Stomach (tissue), 4 donors: Measurements from ENCODE around the gene SLC38A11.

Experiments
- EP300 ChIP-seq: sonication (generic); formaldehyde crosslinking; IDR thresholded peaks from one replicate; pipeline ENCODE4 v1.6.1; 2017; ENCODE audit warnings: antibody characterized with exemption
- POLR2A ChIP-seq, 4 donors: fragments of 450-650 bp; IDR thresholded peaks; one replicate each; pipeline ENCODE4 v1.6.1; 2016; ENCODE audit warnings: antibody characterized with exemption in 4 of 4, control low read depth in 2 of 4, mild to moderate bottlenecking in 1 of 4, moderate library complexity in 1 of 4
- POLR2AphosphoS5 ChIP-seq, 3 donors: sonication (generic); formaldehyde crosslinking; IDR thresholded peaks; one replicate each; pipeline ENCODE4 v1.6.1; 2016; ENCODE audit warnings: antibody characterized with exemption in 3 of 3
- TF ChIP-seq, protein P1 (sequence below), 7 experiments: fragments of 450-650 bp in 4 of 7; fragments of 200-600 bp in 3 of 7; sonication (generic) in 3 of 7; IDR thresholded peaks; one replicate each; pipeline ENCODE4 v1.5.1; 2016 to 2019; ENCODE audit warnings: antibody characterized with exemption in 7 of 7, control low read depth in 2 of 7, mild to moderate bottlenecking in 1 of 7

DNA sequence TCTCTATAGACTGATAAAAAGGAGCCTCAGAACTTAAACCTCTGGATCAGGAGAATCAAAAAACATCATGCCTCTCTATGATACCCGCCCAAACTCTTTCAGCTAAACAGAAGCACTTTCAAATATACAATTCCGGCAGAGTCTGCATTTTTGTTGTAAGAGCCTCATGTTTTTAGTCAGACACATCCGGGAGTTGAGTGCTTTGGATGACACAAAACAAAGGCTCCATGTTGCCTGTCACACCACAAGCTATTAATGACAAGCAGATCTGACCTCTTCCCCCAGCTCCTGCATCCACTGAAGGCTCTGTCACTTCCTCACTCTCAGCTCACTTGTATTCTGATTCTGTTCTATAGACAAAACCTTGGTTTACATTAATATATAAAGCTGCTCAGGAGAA is 33.2 kb downstream of the SLC38A11 start:
- TF ChIP-seq, protein P1, sequence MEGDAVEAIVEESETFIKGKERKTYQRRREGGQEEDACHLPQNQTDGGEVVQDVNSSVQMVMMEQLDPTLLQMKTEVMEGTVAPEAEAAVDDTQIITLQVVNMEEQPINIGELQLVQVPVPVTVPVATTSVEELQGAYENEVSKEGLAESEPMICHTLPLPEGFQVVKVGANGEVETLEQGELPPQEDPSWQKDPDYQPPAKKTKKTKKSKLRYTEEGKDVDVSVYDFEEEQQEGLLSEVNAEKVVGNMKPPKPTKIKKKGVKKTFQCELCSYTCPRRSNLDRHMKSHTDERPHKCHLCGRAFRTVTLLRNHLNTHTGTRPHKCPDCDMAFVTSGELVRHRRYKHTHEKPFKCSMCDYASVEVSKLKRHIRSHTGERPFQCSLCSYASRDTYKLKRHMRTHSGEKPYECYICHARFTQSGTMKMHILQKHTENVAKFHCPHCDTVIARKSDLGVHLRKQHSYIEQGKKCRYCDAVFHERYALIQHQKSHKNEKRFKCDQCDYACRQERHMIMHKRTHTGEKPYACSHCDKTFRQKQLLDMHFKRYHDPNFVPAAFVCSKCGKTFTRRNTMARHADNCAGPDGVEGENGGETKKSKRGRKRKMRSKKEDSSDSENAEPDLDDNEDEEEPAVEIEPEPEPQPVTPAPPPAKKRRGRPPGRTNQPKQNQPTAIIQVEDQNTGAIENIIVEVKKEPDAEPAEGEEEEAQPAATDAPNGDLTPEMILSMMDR (IDR thresholded peaks at IDR 0.05), result no peak
- TF ChIP-seq EP300 (no peak), POLR2A (IDR thresholded peaks at IDR 0.05) (no peak), POLR2AphosphoS5 (IDR thresholded peaks at IDR 0.05) (no peak)
